Measurements from ENCODE around the gene HIKESHI.
"Not testable (repeated sequence)": the region's sequence is repeated elsewhere in the genome, so short reads cannot be mapped to it uniquely, and the experiment has no call there.

HIKESHI gene

DNA sequence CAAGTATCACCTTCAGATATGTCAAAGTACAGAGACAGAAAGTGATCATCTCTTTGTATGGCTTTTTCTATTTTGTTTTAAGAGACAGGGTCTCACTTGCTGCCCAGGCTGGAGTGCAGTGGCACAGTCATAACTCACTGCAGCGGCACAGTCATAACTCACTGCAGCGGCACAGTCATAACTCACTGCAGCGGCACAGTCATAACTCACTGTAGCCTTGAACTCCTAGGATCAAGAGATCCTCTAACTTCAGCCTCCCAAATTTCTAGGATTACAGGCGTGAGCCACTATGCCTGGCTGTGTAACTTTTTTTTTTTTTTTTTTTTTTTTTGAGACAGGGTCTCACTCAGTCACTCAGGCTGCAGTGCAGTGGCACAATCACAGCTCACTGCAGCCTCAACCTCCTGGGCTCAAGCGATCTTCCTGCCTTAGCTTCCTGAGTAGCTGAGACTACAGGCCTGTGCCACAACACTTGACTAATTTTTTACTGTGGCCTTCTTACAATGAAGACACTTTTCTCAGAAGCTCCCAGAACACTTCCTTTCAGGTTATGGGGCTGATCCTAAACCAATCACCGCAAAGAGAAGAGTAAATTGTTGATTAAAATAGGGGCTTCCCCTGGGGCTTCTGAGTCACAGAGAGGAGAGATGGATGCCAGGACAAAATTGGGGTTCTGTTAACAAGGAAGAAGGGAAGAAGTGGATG is 9.0 kb upstream of the HIKESHI start:
- no peak for DNase-seq (ENCODE audit: low read depth)

- DNase-seq (ENCODE audit: low read depth): peak; percentile 22
These were observed 8.0 kb upstream of the HIKESHI start for GRCh38 chr11:86294026-86294425.

DNA sequence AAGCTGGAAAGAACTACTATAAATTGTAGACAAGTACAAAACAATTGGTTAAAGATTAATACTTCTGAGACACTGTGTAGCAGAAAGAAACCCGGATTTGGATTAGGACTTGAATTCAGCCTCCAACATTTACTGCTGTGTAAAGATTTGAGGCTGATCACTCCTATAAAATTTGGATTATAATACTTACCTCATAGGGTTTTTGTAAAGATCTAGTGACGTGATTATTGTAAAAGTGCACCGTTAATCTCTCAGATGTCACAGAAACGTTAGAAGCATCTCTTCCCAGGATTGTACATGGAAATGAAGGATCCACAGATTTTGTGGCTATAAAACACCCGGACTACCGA is 323 bp upstream of the HIKESHI start:
- no peak for DNase-seq (ENCODE audit: low read depth)

GRCh38 chr11:86303257-86303656 is 1.2 kb downstream of the HIKESHI start:
- DNase-seq (ENCODE audit: low read depth): no peak

- DNase-seq (ENCODE audit: low read depth): not testable (repeated sequence)
These were observed 6.7 kb downstream of the HIKESHI start for GRCh38 chr11:86308710-86309109.

GRCh38 chr11:86313793-86314192 is 11.8 kb downstream of the HIKESHI start:
- DNase-seq (ENCODE audit: low read depth): no peak

GRCh38 chr11:86314636-86315035 is 12.6 kb downstream of the HIKESHI start:
- DNase-seq (ENCODE audit: low read depth): no peak

- DNase-seq (ENCODE audit: low read depth): no peak
These were observed 33.2 kb downstream of the HIKESHI start for GRCh38 chr11:86335131-86335767.

DNA sequence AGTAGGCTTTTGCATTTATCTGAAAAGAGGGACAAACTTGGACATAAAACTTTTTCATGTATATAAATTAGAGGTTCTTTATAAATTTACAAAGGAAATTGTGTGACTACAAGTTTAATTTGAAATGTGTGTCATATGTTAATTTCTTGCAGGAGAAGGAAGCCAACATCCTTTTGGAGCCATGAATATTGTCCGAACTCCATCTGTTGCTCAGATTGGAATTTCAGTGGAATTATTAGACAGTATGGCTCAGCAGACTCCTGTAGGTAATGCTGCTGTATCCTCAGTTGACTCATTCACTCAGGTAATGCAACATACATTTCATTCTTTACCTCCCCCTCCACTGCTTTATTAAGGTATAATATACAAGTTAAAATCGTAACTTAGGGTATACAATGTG is 35.2 kb downstream of the HIKESHI start:
- DNase-seq (ENCODE audit: low read depth): no peak

DNA sequence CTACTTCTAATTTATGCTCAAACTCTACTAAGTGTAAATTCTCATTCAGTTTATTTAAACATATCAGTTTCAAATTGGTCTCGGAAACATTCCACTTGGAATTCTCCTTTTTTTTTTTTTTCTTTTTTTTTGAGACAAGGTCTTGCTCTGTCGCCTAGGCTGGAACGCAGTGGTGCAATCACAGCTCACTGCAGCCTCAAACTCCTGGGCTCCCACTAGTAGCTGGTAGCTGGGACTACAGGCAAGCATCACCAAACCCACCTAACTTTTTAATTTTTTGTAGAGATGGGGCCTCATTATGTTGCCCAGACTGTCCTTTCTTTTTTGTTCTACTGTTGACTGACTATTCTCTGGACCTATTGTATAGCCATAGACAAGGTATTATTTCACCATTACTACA is 39.3 kb downstream of the HIKESHI start:
- DNase-seq (ENCODE audit: low read depth): peak; percentile 7

DNA sequence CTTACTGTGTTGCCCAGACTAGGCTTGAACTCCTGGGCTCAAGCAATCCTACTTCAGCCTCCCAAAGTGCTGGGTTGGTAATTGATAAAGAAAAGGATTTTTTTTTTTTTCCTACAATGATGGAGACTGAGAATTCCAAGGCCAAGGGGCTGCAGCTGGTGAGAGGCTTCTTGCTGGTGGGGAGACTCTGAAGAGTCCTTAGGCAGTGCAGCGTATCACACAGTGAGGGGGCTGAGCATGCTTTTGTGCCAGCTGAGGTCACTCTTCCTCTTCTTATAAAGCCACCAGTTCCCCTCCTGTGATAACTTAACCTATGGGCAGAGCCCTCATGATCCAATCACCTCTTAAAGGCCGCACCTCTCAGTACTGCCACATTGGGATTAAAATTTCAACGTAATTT is 44.5 kb downstream of the HIKESHI start:
- no peak for DNase-seq (ENCODE audit: low read depth)

DNA sequence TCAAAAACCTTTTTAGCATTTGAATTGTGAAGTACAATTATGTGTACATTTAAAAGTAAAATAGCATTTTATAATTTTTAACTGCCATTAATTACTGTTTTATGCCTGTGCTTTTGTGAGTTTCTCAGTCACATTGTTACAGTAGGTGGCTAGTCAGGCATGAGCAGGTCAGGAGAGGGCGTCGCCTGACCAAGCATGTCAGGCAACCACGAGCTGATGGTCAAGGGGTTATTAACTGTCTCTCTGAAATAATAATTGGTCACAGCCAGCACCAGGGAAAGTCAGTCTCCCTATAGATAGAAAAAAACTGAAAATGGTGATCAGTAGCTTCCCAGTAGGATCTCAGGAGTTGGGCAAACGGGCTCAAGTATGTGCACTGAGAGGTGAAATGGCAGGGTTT is 53.2 kb downstream of the HIKESHI start:
- DNase-seq (ENCODE audit: low read depth): no peak

- DNase-seq (ENCODE audit: low read depth): not testable (repeated sequence)
These were observed 55.4 kb downstream of the HIKESHI start for GRCh38 chr11:86357412-86357811.

GRCh38 chr11:86358720-86359119 is 56.7 kb downstream of the HIKESHI start:
- no peak for DNase-seq (ENCODE audit: low read depth)

DNA sequence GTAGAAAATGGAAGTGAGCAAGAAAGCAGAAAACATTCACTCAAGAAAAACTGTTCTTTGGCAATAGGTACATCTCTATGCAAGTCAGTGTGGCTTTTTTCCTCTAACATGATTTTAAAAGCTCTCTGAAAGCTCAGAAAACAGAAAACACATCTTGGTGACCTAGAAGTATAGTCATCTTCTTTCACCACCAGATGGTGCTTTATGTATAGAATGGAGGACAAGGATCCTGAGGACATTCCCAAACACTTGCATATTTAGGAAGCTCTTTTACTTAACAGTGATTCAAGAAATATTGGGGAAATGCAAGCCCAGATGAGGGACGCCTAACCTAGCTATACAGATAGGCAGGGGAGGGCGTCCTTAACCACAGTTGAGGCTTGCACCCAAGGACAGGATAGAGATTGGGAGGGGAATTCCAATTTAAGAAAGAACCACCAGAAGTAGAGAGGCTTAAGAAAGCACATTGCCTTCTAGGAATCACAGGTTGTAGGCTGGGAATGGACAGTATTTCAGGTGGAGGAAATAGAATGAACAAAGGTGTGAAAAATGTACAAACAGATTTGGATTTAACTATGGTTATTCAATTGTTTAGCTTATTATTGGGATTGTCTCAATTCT is 58.8 kb downstream of the HIKESHI start:
- peak; percentile 48 for DNase-seq (ENCODE audit: low read depth)

DNA sequence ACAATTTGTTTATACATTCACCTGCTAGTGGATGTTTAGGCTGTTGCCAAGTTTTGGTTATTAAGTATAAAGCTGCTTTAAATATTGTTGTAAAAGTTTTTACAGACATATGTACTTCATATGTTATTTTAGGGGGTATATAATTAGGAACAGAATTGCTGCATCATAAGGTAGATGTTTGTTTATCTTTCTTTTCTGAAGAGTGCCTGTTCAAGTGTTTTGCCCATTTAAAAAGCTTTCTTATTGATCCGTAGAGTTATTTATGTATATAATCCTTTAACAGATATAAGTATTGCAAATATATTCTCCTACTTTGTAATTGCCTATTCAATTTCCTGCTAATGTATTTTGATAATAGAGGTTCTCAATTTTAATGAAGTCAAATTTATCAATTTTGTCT is 61.4 kb downstream of the HIKESHI start:
- no peak for DNase-seq (ENCODE audit: low read depth)

DNA sequence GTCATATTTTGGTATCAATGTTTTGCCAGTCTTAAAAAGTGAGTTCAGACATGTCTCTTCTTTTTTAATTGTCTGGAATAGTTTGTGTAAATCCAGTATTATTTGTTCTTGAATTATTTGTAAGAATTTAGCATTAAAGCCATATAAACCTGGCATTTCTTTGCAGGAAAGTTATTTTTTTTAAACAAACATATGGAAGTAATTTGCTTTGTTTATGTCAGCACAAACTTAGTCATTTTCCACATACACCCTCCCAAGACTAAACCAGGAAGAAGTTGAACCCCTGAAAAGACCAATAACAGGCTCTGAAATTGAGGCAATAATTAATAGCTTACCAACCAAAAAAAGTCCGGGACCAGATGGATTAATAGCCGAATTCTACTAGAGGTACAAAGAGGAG is 63.5 kb downstream of the HIKESHI start:
- no peak for DNase-seq (ENCODE audit: low read depth)

- DNase-seq (ENCODE audit: low read depth): no peak
These were observed 67.6 kb downstream of the HIKESHI start for GRCh38 chr11:86369668-86370067.

DNA sequence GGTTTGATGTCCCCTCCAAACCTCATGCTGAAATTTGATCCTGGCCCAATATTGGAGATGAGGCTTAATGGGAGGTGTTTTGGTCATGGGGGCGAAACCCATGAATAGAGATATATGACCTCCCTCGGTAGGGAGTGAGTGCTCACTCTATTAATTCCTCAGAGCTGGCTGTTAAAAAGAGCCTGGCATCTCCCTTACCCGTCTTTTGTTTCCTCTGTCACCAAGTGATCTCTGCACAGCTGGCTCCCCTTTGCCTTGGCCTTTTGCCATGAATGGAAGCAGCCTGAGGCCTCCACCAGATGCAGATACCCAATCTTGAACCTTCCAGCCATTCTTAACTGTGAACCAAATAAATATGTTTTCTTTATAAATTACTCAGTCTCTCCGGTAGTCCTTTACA is 68.1 kb downstream of the HIKESHI start:
- no peak for DNase-seq (ENCODE audit: low read depth)

- peak; percentile 83 for DNase-seq (ENCODE audit: low read depth)
These were observed 69.0 kb downstream of the HIKESHI start for GRCh38 chr11:86370922-86371594.

DNA sequence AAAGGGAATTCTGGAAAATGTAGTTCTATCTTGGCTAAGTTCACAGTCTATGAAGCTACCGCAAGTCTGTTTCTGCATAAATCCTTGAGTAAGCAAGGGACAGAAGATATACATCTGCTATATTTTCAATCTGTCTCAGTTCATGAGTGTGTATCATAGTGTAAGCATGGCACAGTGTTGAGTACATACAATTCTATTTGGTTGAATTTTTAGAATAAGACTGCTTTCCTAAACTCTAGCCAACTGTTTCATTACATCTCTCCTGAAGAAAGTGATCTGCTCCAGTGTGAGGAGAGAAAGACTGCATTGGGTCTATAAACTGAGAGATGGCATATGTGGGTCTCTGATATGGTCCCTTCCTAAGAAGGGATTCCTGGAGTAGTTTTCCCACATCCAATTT is 70.0 kb downstream of the HIKESHI start:
- DNase-seq (ENCODE audit: low read depth): no peak

DNA sequence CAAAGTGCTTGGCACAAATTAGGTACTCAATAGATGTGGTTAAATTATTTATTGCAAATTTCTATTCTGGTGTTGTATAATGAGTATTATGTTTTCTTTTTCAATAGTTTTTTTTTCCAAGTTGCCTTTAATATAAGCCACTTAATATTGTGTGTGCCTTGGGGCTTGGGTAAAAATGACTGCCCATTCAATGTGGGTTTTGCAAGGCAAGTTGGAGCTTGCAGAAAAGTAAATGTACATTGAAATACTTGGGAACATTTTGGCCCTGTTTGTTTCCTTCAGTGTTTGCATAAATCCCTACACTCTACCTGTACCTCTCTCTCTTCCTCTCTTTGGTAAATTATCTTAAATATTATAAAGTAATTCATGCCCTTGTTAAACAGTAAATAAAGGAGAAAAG is 70.5 kb downstream of the HIKESHI start:
- DNase-seq (ENCODE audit: low read depth): no peak

DNA sequence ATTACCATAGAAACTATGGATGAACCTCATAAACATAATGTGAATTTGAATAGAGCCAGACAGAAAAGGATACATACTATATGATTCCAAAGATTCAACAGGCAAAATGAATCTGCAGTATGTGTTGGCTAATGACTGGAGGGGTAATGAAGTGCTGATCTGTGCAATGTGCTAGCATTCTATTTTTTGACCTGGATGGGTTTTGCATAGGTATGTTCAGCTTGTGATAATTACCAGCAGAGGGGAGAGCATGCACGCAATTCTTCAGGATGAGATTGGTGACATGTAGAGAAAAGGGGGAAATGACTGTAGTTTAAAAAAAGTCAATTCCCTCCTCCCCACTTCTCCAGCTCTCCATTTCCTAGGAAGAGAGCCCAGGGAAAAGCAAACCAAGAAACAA is 72.0 kb downstream of the HIKESHI start:
- no peak for DNase-seq (ENCODE audit: low read depth)

All from amniotic epithelial cell (primary cell).